GM21619 (cell line): ENCODE data around the gene SLBP.
A peak's percentile ranks its signal among the peaks of the same experiment; 100 is the strongest.

ENCODE experiments used
- ATAC-seq: cut with Tn5 transposase; IDR thresholded peaks from one replicate; pipeline ENCODE4 v1.9.1; 2021; ENCODE audit not compliant: unreplicated experiment

Gene SLBP

DNA sequence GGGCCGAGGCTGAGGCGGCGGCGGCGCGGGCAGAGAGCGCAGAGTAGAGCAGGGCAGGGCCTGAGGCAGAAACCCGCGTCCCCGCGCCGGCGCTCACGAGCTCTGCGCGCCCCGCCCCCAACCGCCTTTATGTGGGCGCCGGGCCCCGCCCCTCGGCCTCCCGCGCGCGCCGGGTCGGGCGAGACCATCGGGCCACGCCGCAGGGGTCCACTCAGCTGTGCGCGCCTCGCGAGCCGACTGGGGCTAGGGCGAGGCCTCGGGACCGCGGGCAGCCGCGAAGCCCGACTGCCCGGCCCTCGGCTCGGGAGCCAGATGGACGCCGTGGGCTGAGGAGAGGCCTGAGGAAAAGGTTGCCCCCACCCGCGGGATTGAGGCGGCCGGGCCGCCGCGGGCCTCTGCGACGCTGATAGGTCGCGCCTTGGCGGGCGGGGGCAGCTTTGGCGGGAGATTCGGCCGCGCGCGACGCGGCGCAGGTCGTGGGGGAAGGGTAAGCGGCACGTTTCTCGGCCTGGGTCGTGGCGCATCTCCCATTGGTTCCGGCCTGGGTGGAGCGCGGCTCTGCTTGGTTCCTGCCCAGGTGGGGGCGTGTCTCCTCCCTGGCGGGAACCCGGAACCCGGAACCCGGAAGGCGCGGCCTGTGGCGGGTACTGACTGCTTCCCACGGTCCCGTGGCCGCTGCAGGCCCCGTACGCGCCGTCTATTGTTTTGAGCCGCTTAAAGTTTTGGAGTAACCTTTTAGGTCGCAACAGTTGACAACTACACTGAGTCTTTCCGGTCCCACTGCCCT, at the start of gene SLBP:
TSS of gene SLBP (minus strand) at position 104 of the 787 bp plus-strand sequence. CDS start 131 bp downstream, outside the sequence.
- peak; percentile 67 for ATAC-seq

DNA sequence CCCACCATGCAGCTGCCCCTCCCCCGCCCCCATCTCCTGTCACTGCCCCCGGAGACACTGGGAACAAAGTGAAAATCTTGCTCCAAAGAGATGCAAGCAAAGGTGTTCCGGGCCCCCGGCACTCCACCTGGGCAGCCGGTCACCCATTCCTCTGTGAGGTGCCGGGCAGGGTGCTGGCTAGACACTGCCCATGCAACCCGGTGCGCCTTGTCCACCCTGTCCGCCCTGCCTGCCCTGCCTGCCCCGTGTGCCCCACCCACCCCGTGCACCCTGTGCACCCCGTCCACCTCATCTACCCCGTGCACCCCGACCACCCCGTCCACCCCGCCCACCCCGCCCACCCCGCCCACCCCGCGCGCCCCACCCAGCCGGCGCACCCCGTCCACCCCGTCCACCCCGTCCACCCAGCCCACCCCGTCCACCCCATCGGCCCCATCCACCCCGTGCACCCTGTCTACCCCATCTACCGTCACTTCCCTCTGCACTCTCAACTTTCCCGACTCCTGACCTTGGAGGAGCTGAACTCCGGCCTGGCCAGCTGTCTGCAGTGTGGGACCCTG, 49.1 kb upstream of the SLBP start:
- no peak for ATAC-seq

DNA sequence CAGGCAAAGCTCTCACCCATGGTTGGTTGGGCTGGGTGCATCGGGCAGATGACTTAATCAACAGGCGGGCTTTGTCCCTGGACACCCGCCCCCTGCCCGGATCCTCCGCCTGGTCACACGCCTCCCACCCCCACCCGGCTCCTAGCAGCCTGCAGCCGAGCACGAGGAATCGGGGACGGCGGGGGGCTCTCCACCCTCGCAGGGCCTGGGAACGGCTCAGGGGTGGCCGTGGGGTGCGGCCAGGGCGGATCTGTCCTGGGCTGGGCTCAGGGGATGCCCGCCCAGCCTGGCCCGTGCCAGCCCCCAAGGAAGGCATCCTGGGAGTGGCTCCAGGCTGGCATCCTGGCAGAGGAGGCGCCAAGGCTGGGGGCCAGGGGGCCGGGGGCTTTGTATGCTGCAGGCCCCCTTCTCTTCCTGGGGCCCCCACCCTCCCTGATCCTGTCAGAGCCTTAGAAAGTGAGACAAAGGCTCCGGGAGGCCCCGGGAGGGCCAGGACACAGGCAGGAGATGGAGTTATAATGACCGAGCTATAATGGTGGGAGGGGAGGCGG, 48.5 kb upstream of the SLBP start:
- ATAC-seq: no peak

DNA sequence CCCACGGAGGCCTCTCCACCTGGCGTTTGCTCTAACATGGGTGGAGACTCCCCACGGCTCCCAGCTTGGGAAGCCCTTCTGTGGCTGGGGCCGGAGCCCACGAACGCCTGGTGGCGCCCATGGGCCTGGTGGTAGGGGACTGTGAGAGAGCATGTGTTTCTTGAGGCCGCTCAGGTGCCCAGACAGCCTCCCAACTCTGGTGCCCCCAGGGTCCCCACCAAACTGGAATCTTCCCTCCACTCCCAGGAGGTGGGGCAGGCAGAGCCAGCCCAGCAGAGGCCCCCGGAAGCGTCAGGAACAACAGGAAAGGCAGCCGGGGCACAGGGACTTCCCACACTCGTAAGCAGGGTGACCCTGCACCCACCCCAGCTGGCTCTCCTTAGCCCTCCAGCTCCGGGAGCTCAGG, 47.7 kb upstream of the SLBP start:
- no peak for ATAC-seq

DNA sequence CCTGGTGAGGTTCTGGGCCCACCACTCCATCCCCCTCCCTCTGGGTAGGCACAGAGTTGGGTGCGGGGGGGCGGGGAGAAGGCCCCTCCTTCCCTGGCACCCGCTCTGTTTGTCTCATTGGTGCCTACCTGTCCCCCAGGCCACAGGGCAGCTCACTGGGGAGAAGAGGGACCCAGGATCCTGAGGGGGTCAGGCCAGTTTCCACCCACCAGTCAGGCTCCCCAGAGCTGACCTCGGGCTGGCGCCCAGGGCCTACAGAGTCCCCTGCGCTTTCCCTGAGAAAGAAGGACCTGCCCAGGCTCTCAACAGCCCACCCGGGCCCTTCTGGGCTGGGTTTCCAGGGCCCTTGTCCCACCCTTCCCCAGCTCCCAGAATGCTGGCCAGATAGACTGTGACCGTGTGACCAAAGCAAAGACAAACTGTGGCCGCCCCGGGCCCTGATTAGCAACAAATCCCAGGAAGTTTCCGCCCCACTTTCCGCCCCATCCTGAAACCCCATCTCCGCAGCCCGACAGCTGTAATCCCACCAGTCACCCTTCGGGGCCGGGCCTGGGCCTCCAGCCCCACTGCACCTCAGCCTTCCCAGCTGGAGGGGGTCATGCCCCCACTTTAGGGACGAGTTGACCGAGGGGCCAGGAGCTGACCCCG, 47.2 kb upstream of the SLBP start:
- no peak for ATAC-seq

DNA sequence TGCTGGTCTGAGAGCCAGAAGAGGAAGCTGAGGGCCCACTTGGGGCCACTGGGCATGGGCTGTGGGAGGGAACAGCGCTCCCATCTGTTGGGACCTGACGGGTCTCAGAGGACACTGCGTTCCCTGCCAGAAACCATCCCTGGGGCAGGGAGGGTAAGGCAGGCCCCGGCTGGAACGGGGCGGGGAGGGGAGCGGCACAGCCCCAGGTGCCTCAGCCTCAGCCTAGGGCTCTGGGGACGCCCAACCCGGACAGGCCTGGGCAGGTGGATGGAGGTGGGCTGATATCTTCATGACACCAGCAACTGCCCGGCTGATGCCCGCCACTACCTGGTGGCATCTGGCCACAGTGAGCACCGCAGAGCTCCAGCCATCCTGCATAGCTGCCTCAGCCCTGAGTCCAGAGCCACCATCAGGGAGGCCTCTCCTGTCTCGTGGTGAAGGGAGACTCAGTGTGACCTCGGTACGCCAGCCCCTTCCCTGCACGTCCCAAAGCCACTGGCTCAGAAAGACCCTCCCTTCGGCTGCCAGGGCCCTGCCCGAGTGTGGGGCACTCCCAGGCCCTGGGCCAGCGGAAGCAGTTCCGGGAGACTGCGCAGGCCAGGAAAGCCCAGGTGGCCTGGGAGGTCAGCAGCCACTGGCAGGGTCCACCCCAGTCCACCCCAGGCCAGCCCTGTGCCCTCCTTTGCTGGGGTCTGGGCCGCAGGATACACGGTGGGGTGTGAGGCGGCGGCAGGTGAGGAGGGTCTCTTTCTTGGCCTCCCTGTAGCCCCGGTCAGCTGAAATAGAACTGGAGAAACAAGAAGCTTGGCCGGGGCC, 46.4 kb upstream of the SLBP start:
- no peak for ATAC-seq

DNA sequence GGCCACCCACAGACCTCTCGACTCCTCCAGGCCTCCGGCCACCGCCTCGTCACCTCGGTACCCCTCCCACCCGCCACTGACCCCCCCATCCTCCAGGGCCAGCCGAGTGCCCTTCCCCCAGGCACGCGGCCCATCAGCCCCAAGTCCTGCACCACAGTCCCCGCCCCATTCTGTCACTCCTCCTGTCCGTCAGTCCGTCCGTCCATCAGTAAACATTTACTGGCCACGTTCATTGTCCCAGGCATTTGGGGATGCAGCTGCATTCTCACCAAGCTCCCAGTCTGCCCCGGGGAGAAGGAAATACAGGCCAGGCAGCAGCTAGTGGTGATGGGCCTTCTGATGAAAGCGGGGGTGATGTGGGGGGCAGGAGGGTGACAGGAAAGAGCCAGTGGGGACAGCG, 45.7 kb upstream of the SLBP start:
- ATAC-seq: no peak

DNA sequence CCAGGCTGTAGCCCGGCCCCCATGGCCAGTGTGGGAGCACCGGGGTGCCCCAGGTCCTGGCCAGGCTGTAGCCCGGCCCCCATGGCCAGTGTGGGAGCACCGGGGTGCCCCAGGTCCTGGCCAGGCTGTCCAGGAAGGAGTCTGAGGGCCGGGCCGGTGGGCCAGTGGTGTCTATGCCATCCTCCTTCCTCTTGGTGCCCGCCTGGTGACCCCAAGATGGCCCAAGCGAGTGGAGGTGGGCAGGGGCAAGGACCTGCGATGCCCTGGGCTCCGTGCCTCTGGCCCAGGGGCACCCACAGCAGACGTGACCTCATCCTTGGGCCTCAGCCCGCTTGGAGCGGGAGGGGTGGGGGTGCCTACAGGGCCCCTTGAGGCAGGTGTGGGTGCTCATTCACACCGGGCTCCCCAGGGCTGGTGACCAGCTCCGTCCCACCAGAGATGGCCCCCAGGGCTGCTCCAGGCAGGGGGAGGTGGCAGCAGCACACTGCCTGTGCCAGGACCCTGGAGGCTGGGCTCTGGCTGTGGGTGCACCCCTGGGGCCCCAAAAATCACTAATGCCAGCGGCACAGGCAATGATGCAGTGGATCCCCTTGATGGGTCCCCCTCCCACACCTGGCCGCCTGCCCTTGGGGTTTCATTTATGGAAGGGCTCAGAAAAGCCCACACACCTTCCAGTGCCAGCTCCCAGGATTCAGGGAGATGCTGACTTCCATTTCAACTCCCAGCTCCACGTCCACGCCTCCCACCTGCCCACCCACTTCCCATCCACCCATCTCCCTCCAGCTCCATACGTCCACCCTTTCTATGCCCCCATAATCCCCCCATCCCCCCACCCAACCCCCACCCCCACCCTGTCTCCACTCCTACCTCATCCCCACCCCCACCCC, 45.0 kb upstream of the SLBP start:
- ATAC-seq: no peak

DNA sequence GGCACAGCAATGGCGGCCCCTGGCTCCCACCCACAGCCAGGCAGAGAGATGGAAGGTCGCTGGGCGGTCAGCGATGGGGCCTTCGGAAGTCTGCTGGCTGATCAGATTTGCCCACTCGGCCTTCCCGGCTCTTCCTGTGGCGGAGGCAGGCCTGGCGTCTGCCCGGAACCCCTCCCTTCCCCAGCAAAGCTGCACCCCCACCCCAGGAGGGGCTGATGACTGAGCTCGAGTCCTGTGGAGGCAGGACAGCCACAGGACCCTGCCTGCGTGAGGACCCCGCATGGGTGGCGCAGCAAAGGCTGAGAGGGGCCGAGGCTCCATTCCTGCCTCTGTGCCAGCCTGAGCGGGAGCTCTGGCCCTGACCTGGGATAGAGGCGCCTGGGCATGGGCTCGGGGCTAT, 44.0 kb upstream of the SLBP start:
- no peak for ATAC-seq

DNA sequence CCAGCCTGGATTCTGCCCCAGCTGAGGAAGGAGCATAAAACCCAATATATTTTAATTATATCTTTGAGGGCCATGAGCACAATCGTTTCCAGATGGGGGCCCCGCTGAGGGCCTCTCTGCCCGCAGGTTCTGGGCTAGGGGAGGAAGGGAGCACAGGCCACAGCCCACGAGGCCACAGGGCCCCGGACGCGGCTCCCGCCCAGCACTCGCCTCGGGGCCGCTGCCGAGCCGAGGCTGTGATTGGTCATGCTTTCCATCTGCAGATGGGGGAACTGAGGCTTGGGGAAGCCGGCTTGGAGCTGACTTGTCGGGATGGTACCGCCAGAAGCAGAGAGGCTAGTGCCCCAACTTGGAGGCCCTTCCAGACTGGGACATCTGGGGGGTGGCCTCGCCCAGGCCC, 43.2 kb upstream of the SLBP start:
- ATAC-seq: no peak

DNA sequence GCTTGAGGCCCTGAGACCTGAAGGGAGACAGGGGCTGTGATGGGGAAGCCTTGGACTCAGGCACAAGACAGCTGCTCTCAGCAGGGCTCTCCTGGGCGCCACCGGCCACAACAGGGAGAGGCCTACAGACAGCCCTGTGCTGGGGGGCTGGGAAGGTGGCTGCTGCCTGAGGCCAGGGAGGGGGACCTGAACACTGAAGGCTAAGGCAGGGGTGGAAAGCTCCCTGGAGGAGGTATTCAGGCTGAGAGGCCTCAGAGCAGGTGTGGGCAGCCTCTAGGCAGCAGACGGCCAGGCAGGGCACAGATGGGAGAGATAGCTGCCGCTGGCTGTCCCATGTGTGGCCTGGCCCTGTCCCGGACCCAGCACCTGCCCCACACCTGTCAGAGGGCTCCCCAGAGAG, 42.2 kb upstream of the SLBP start:
- ATAC-seq: no peak

DNA sequence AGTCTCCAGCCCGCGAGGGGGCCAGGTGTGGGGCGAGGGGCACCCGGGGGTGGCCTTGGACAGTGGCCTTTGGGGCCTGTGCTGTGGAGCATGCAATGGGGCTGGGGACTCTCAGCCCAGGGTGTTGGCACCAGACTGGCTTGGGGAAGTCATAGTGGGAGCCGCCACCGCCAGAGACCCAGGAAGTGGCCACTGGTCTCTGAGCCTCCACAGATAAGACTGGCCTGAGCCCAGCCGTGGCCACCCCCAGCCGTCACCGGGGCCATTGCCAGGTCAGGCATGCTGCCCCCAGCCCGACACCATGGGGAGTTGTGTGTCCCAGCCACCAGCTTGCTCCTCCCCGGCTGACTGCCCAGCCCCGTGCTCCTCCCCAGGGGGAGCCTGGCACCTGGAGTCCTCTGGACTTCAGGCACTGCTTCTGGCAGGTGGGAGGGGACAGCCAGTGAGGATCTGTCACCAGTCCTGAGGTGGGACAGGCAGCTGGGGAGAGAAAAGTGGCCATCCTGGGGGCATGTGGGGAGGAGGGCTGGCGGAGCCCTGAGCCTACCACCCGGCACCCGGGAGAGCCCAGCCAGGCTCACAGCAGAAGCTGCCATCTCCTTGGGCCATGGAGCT, 41.7 kb upstream of the SLBP start:
- no peak for ATAC-seq

DNA sequence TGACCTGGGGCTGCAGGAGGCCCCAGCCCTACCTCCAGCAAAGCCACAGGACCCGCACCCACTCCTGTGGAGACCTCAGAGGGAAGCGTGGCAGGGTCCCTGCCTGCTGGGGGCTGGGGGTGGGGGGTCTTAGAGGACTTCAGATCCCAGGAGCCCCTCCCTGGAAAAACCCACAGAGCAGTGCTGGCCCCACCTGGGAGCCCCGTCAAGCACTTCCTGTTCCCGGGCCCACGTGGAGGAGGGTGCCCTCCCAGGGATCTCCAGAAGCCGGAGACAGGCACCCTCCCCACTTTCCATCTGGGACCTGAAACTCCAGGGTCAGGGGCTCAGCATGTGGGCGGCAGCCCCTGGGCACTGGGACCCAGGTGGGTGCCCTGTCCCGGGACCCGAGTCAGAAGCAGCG, 41.2 kb upstream of the SLBP start:
- ATAC-seq: no peak

DNA sequence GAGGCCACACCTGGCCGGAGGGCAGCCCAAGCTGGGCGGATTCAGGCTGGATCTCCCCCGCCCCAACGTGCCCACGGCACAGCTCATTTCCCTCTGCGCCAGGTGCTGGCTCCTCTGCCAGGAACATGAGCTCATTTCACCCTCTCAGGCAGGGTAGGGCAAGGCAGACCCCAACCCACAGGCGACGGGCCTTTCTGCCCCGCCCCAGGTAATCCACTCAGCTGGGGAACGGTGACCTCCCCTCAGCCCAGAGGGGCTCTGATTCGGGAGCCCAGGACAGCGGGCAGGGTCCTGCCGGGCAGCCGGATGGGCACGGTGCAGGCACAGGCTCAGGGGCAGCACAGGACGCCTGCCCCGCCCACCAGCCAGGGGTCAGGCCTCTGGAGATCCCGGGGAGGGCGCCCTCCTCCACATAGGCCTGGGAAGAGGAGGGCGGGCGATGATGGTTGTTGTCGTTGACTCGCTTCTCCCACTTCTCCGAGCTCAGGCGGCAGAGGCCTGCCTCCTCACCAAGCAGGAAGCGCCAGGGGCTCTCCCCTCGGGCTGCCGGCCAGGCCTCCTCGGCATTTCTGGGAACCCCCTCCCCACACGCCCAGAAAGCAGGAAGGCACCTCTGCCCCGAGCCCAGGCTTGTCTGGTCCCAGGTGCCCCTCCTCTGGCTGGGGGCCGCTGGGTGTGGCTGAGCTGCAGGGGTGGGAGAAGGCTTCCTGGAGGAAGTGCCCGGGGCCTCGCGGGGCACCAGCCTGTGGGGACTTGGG, 40.3 kb upstream of the SLBP start:
- no peak for ATAC-seq

DNA sequence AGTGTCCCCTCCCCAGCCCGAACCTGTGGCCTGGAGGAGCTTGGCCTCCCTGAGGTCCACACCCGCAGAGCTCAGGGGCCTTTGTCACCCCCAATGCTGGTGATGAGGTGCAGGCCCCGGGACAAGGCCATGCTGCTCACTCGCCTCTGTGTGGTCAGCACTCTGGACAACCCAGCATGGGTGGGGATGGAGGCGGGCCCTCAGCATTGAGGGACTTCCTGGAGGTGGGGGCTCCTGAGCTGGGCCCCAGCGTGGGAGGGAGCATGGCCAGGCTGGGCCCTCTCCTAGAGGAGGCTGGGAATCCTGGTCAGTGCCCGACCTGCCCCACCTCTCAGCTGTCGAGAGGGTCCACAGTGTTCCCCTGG, 39.8 kb upstream of the SLBP start:
- ATAC-seq: no peak

DNA sequence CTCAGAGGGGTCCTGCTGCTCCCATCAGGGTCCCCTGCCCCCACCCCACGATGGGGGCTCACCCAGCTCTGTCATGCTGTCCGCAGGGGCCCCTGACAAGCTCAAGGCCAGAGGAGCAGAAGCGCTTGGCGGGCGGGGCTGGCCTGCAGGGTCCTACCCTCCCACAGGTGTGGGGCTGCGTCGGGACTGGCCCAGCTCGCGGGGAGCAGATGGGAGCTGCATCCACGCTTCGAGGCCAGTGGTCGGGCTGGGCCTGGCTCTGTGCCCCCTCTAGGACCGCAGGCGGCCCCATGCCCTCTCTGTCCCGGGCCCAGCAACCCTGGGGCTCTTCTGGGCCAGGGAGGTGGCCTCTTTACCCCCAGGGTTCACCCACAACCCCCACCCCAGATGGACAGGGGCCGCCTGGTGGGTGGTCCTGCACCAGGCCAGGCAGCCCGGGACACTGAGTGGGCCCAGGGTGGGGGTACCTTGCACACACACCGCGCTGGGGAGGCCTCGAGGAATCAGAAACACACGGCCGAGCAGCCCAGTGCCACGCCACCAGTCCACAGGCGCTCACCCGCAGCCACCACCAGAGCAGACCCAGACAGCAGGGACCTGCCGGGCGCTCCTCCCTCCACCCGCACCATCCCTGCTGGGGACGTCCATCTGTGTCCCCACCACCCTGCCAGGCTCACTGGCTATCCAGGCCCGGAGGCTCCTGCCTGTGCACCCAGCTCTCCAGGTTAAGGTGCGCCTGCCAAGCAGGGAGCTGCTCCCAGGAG, 39.2 kb upstream of the SLBP start:
- no peak for ATAC-seq

DNA sequence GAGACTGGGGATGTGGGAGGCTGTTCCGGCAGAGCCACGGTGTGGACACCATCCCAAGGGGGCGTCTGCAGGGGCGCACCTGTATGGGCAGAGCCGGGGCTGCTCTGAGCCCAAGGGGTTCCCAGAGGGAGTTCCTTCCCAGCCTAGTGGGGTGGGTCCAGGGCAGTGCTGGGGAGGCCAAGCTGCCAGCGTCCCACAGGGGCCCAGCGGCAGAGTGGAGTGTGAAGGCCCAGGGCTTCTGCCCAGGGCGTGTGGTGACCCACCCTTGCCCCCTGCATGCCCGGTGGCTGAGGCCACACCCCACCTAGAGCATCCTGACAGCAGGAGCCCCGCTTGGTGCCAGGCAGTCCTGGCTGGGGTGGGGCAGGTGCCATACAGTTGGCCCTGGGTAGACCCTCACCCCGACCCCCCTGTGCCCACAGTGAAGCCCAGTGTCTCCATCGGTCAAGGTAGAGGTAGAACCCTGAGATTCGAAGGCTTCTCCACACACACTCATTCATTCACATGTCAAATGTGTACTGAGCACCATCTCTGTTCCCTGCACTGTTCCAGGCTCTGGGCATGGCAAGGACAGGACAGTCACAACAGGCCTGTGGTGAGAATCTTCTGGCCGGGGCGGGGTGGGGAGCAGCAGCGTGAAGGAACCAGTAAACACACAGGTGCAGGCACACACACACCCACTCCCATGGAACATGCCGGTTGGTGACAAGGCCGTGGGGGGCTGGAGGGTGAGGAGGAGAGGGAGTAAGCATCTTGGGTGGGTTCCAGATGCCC, 38.4 kb upstream of the SLBP start:
- ATAC-seq: no peak

DNA sequence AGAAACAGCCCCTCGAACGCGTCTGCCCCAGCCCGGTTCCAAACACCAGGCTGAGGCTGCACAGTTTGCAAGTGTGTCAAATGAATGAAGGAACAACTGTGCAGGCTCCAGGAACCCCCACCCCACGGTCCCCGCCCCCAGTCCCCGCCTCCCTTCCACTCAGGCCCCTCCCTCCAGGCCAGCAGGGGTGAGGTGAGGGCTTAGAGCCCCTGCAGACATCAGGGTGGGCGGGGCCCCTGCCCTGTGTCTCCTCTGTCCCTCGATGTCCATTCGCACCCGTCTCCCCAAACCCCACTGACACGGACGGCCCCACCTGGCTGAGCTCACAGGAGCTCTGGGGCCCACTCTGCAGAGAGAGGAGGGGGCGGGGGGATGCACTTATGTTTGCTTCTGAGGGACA, 37.7 kb upstream of the SLBP start:
- no peak for ATAC-seq
